ENCODE results near the gene HSPBP1.

HSPBP1 gene

DNA sequence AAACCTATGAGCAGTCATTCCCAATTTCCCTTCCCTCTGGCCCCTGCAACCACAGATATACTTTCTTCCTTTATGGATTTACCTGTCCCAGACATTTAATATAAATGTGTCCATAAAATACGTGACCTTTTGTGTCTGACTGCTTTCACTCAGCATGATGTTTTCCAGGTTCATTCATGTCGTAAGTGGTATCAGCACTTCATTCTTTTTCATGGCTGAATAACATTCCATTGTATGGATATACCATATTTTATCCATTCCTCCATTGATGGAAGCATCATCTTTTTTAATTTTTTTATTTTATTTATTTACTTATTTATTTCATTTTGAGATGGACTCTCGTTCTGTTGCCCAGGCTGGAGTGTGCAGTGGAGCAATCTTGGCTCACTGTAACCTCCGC lies 13.1 kb downstream of the HSPBP1 start:
- H3K4me2 ChIP-seq (ENCODE audit: low read length): no peak overlapping the region
- no peak overlapping the region for H3K4ac ChIP-seq (ENCODE audit: low read depth, low read length)

DNA sequence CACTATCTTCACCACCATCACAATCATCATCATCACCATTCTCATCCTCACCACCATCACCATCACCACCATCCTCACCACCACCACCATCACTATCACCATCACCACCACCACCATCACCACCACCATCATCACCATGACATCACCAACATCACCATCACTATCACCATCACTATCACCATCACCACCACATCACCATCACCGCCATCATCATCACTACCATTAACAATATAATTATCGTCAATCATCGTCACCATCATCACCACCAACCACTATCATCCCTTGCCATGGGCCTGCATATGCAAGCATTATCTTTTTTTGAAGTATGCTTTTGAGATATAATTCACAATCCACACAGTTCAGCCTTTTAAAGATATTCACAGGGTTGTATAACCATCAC lies 13.5 kb downstream of the HSPBP1 start:
- Histone ChIP-seq H4K8ac (ENCODE audit: low read depth, low read length) (no peak overlapping the region), H3K36me3 (ENCODE audit: control insufficient read depth, insufficient read depth, low read length) (no peaks in the 10 kb centered on the region), H3K9ac (ENCODE audit: low read length) (no peak overlapping the region), H4K5ac (ENCODE audit: low read length) (no peak overlapping the region), H3K4ac (ENCODE audit: low read depth, low read length) (no peak overlapping the region), H3K23ac (ENCODE audit: low read length) (no peak overlapping the region), H3K56ac (ENCODE audit: low read length) (no peak overlapping the region), H3K27ac (ENCODE audit: low read depth, low read length) (no peak overlapping the region), H3K27me3 (ENCODE audit: insufficient read depth, low read length, poor library complexity) (no peaks in the 10 kb centered on the region), H2BK120ac (ENCODE audit: low read depth, low read length) (no peak overlapping the region), H3K79me1 (ENCODE audit: low read length) (no peaks in the 10 kb centered on the region), H3K4me1 (ENCODE audit: control insufficient read depth, low read depth, low read length) (no peaks in the 10 kb centered on the region), H2BK15ac (replicated peaks; ENCODE audit: low read depth) (no peak overlapping the region), H3K4me2 (ENCODE audit: low read length) (no peak overlapping the region), H3K4me3 (ENCODE audit: low read length) (no peak overlapping the region), H2AK5ac (ENCODE audit: low read length) (no peak overlapping the region), H2BK5ac (ENCODE audit: low read length) (no peak overlapping the region), H3K79me2 (ENCODE audit: control insufficient read depth, insufficient read depth, low read length) (no peaks in the 10 kb centered on the region), H3K18ac (ENCODE audit: low read length) (no peak overlapping the region)
- no CpG with 5 or more reads among the region's 3 CpGs for WGBS (ENCODE audit: extremely low coverage, insufficient coverage, low lambda C conversion rate)
- DNase-seq: no peak

More for the DNA sequence above, 13.1 kb downstream of the HSPBP1 start:
- no peaks in the 10 kb centered on the region for H3K79me2 ChIP-seq (ENCODE audit: control insufficient read depth, insufficient read depth, low read length)
- no peaks in the 10 kb centered on the region for H3K27me3 ChIP-seq (ENCODE audit: insufficient read depth, low read length, poor library complexity)
- H2BK120ac ChIP-seq (ENCODE audit: low read depth, low read length): no peak overlapping the region
- no peaks in the 10 kb centered on the region for H3K79me1 ChIP-seq (ENCODE audit: low read length)
- H3K36me3 ChIP-seq (ENCODE audit: control insufficient read depth, insufficient read depth, low read length): no peaks in the 10 kb centered on the region
- no peak overlapping the region for H3K9ac ChIP-seq (ENCODE audit: low read length)
- no peaks in the 10 kb centered on the region for H3K4me1 ChIP-seq (ENCODE audit: control insufficient read depth, low read depth, low read length)
- no peak overlapping the region for H4K5ac ChIP-seq (ENCODE audit: low read length)
- H3K23ac ChIP-seq (ENCODE audit: low read length): no peak overlapping the region
- no peak overlapping the region for H4K8ac ChIP-seq (ENCODE audit: low read depth, low read length)
- H3K4me3 ChIP-seq (ENCODE audit: low read length): no peak overlapping the region
- no peak overlapping the region for H3K56ac ChIP-seq (ENCODE audit: low read length)
- no peak overlapping the region for H3K18ac ChIP-seq (ENCODE audit: low read length)
- no peak overlapping the region for H3K27ac ChIP-seq (ENCODE audit: low read depth, low read length)
- no CpG with 5 or more reads among the region's 4 CpGs for WGBS (ENCODE audit: extremely low coverage, insufficient coverage, low lambda C conversion rate)
- H2AK5ac ChIP-seq (ENCODE audit: low read length): no peak overlapping the region
- H2BK5ac ChIP-seq (ENCODE audit: low read length): no peak overlapping the region
- DNase-seq: no peak
- H2BK15ac ChIP-seq (replicated peaks; ENCODE audit: low read depth): no peak overlapping the region

- no peak overlapping the region for H3K23ac ChIP-seq (ENCODE audit: low read length)
Measured at GRCh38 chr19:55265723-55266386, 14.1 kb downstream of the HSPBP1 start.

DNA sequence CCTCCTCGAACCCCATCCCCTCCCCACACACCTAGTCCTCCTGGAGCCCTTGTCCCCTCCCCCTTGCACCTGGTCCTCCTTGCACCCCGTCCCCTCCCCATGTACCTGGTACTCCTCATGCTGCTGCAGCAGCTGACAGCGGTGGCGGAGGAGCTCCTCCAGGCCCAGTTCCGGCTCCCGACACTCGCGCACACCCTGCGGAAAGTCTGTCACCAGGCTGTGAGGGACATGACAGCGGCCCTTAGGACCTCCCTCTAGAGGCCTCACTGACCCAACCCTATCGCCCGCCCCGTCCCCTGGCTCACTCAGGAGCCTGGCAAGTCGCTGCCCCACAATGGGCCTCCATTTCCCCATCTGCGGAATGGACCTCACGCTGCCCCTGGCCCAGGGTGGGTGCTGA lies 14.7 kb downstream of the HSPBP1 start:
- no peak overlapping the region for H2AK5ac ChIP-seq (ENCODE audit: low read length)
- H3K79me2 ChIP-seq (ENCODE audit: control insufficient read depth, insufficient read depth, low read length): no peaks in the 10 kb centered on the region
- no peaks in the 10 kb centered on the region for H3K36me3 ChIP-seq (ENCODE audit: control insufficient read depth, insufficient read depth, low read length)
- H2BK5ac ChIP-seq (ENCODE audit: low read length): no peak overlapping the region
- H3K9ac ChIP-seq (ENCODE audit: low read length): no peak overlapping the region
- no peak overlapping the region for H3K4ac ChIP-seq (ENCODE audit: low read depth, low read length)
- H3K27ac ChIP-seq (ENCODE audit: low read depth, low read length): no peak overlapping the region
- no peak overlapping the region for H3K56ac ChIP-seq (ENCODE audit: low read length)
- H2BK120ac ChIP-seq (ENCODE audit: low read depth, low read length): no peak overlapping the region
- H3K27me3 ChIP-seq (ENCODE audit: insufficient read depth, low read length, poor library complexity): no peaks in the 10 kb centered on the region
- no peak overlapping the region for H3K18ac ChIP-seq (ENCODE audit: low read length)
- H2BK15ac ChIP-seq (replicated peaks; ENCODE audit: low read depth): no peak overlapping the region
- no peak overlapping the region for H4K5ac ChIP-seq (ENCODE audit: low read length)
- WGBS (ENCODE audit: extremely low coverage, insufficient coverage, low lambda C conversion rate): no CpG with 5 or more reads among the region's 16 CpGs
- H4K8ac ChIP-seq (ENCODE audit: low read depth, low read length): no peak overlapping the region
- H3K4me3 ChIP-seq (ENCODE audit: low read length): no peak overlapping the region
- no peak overlapping the region for H3K23ac ChIP-seq (ENCODE audit: low read length)
- H3K4me1 ChIP-seq (ENCODE audit: control insufficient read depth, low read depth, low read length): no peaks in the 10 kb centered on the region
- H3K79me1 ChIP-seq (ENCODE audit: low read length): no peaks in the 10 kb centered on the region
- no peak overlapping the region for H3K4me2 ChIP-seq (ENCODE audit: low read length)
- DNase-seq: no peak

More at GRCh38 chr19:55265723-55266386, 14.1 kb downstream of the HSPBP1 start:
- Histone ChIP-seq H2AK5ac (ENCODE audit: low read length) (no peak overlapping the region), H3K27me3 (ENCODE audit: insufficient read depth, low read length, poor library complexity) (no peaks in the 10 kb centered on the region), H3K79me1 (ENCODE audit: low read length) (no peaks in the 10 kb centered on the region), H2BK15ac (replicated peaks; ENCODE audit: low read depth) (no peak overlapping the region), H3K56ac (ENCODE audit: low read length) (no peak overlapping the region), H4K8ac (ENCODE audit: low read depth, low read length) (no peak overlapping the region), H2BK5ac (ENCODE audit: low read length) (no peak overlapping the region), H3K4me3 (ENCODE audit: low read length) (no peak overlapping the region), H3K79me2 (ENCODE audit: control insufficient read depth, insufficient read depth, low read length) (no peaks in the 10 kb centered on the region), H3K4me1 (ENCODE audit: control insufficient read depth, low read depth, low read length) (no peaks in the 10 kb centered on the region), H3K4me2 (ENCODE audit: low read length) (no peak overlapping the region), H3K4ac (ENCODE audit: low read depth, low read length) (no peak overlapping the region), H3K18ac (ENCODE audit: low read length) (no peak overlapping the region), H2BK120ac (ENCODE audit: low read depth, low read length) (no peak overlapping the region), H3K9ac (ENCODE audit: low read length) (no peak overlapping the region), H3K36me3 (ENCODE audit: control insufficient read depth, insufficient read depth, low read length) (no peaks in the 10 kb centered on the region), H3K27ac (ENCODE audit: low read depth, low read length) (no peak overlapping the region), H4K5ac (ENCODE audit: low read length) (no peak overlapping the region)
- DNase-seq: no peak
- WGBS (ENCODE audit: extremely low coverage, insufficient coverage, low lambda C conversion rate): no CpG with 5 or more reads among the region's 12 CpGs

GRCh38 chr19:55264531-55264930 lies 15.4 kb downstream of the HSPBP1 start:
- Histone ChIP-seq H2BK15ac (replicated peaks; ENCODE audit: low read depth) (no peak overlapping the region), H3K27me3 (ENCODE audit: insufficient read depth, low read length, poor library complexity) (no peaks in the 10 kb centered on the region), H3K18ac (ENCODE audit: low read length) (no peak overlapping the region), H3K36me3 (ENCODE audit: control insufficient read depth, insufficient read depth, low read length) (no peaks in the 10 kb centered on the region), H3K27ac (ENCODE audit: low read depth, low read length) (no peak overlapping the region), H2AK5ac (ENCODE audit: low read length) (no peak overlapping the region), H3K79me2 (ENCODE audit: control insufficient read depth, insufficient read depth, low read length) (no peaks in the 10 kb centered on the region), H3K9ac (ENCODE audit: low read length) (no peak overlapping the region), H4K8ac (ENCODE audit: low read depth, low read length) (no peak overlapping the region), H3K4ac (ENCODE audit: low read depth, low read length) (no peak overlapping the region), H3K4me2 (ENCODE audit: low read length) (no peak overlapping the region), H2BK120ac (ENCODE audit: low read depth, low read length) (no peak overlapping the region), H4K5ac (ENCODE audit: low read length) (no peak overlapping the region), H3K79me1 (ENCODE audit: low read length) (no peaks in the 10 kb centered on the region), H3K23ac (ENCODE audit: low read length) (no peak overlapping the region), H3K56ac (ENCODE audit: low read length) (no peak overlapping the region), H3K4me1 (ENCODE audit: control insufficient read depth, low read depth, low read length) (no peaks in the 10 kb centered on the region), H2BK5ac (ENCODE audit: low read length) (no peak overlapping the region), H3K4me3 (ENCODE audit: low read length) (no peak overlapping the region)
- no CpG with 5 or more reads among the region's 5 CpGs for WGBS (ENCODE audit: extremely low coverage, insufficient coverage, low lambda C conversion rate)
- no peak for DNase-seq

DNA sequence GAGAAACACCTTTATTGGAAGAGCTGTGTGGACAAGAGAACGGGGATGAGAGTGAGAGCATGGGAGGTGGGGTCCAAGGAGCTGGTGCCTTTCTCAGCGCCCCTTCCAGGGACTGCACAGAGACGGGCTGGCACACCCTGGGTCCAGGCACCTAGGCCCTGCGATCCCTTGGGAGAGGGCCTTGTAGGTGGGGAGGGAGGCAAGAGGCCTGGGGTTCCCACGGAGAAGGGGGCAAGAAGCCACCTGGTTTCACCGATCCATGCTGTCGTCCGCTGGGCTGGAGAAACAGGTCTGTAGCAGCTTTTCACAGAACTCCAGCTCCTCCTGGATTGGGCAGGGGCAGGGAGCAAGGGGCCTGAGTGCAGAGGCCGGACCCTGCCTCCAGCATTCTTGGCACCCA lies 17.6 kb downstream of the HSPBP1 start:
- no peak overlapping the region for H3K27ac ChIP-seq (ENCODE audit: low read depth, low read length)
- H3K23ac ChIP-seq (ENCODE audit: low read length): no peak overlapping the region
- no peaks in the 10 kb centered on the region for H3K27me3 ChIP-seq (ENCODE audit: insufficient read depth, low read length, poor library complexity)
- no peak overlapping the region for H2BK15ac ChIP-seq (replicated peaks; ENCODE audit: low read depth)
- no peak overlapping the region for H2AK5ac ChIP-seq (ENCODE audit: low read length)
- H3K4me1 ChIP-seq (ENCODE audit: control insufficient read depth, low read depth, low read length): peaks cover 3% of the 10 kb centered on the region
- peaks cover 9% of the 10 kb centered on the region for H3K79me2 ChIP-seq (ENCODE audit: control insufficient read depth, insufficient read depth, low read length)
- H3K4me3 ChIP-seq (ENCODE audit: low read length): no peak overlapping the region
- H3K4me2 ChIP-seq (ENCODE audit: low read length): no peak overlapping the region
- H3K9ac ChIP-seq (ENCODE audit: low read length): no peak overlapping the region
- WGBS (ENCODE audit: extremely low coverage, insufficient coverage, low lambda C conversion rate): no CpG with 5 or more reads among the region's 9 CpGs
- no peak overlapping the region for H3K4ac ChIP-seq (ENCODE audit: low read depth, low read length)
- H3K18ac ChIP-seq (ENCODE audit: low read length): no peak overlapping the region
- H3K36me3 ChIP-seq (ENCODE audit: control insufficient read depth, insufficient read depth, low read length): no peaks in the 10 kb centered on the region
- no peak overlapping the region for H2BK5ac ChIP-seq (ENCODE audit: low read length)
- no peak for DNase-seq
- no peak overlapping the region for H2BK120ac ChIP-seq (ENCODE audit: low read depth, low read length)
- H4K8ac ChIP-seq (ENCODE audit: low read depth, low read length): no peak overlapping the region
- H3K56ac ChIP-seq (ENCODE audit: low read length): no peak overlapping the region
- no peak overlapping the region for H4K5ac ChIP-seq (ENCODE audit: low read length)
- H3K79me1 ChIP-seq (ENCODE audit: low read length): peaks cover 4% of the 10 kb centered on the region

Data from mesendoderm (in vitro differentiated cells).